Gastroesophageal sphincter (tissue), 3 donors: ENCODE measurements around the gene RNF38.

Experiments used
- POLR2A ChIP-seq, 2 donors: fragments of 450-650 bp; IDR thresholded peaks; one replicate each; pipeline ENCODE4 v1.6.1; 2017; ENCODE audit warnings: antibody characterized with exemption in 2 of 2, mild to moderate bottlenecking in 2 of 2, moderate library complexity in 1 of 2
- POLR2AphosphoS5 ChIP-seq: sonication (generic); formaldehyde crosslinking; IDR thresholded peaks from one replicate; pipeline ENCODE4 v1.6.1; 2017; ENCODE audit warnings: antibody characterized with exemption
- TF ChIP-seq, protein P1 (sequence below), 4 experiments: fragments of 200-600 bp in 2 of 4; fragments of 450-650 bp in 2 of 4; sonication (generic) in 1 of 4; IDR thresholded peaks; one replicate each; pipeline ENCODE4 v1.5.1; 2017 to 2019; ENCODE audit warnings: antibody characterized with exemption in 4 of 4, mild to moderate bottlenecking in 2 of 4, moderate library complexity in 2 of 4

DNA sequence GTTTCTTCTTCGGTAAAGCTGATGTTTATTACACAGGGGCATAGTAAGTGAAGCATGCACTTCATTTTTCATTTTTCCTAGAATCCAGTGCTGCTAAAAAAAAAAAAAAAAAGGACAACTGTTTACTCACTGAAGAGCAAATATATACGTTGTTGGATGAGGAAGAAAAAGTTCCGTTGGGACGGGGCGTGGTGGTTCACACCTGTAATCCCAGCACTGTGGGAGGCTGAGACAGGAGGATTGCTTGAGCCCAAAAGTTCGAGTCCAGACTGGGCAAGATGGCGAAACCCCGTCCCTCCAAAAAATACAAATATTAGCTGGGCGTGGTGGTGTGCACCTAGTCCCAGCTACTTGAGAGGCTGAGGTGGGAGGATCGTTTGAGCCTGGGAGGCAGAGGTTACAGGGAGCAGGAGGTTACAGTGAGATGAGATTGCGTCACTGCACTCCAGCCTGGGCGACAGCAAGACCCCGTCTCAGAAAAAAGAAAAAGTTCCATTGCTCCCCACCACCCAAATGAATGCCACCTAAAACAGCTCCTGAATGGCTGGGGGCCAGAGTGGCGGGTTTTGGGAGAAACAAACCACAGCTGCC, 81.8 kb downstream of the RNF38 start:
- TF ChIP-seq, protein P1, sequence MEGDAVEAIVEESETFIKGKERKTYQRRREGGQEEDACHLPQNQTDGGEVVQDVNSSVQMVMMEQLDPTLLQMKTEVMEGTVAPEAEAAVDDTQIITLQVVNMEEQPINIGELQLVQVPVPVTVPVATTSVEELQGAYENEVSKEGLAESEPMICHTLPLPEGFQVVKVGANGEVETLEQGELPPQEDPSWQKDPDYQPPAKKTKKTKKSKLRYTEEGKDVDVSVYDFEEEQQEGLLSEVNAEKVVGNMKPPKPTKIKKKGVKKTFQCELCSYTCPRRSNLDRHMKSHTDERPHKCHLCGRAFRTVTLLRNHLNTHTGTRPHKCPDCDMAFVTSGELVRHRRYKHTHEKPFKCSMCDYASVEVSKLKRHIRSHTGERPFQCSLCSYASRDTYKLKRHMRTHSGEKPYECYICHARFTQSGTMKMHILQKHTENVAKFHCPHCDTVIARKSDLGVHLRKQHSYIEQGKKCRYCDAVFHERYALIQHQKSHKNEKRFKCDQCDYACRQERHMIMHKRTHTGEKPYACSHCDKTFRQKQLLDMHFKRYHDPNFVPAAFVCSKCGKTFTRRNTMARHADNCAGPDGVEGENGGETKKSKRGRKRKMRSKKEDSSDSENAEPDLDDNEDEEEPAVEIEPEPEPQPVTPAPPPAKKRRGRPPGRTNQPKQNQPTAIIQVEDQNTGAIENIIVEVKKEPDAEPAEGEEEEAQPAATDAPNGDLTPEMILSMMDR (IDR thresholded peaks at IDR 0.05), result no peak
- TF ChIP-seq POLR2A (IDR thresholded peaks at IDR 0.05) (no peak), POLR2AphosphoS5 (no peak)
